ENCODE measurements around the gene NOXO1. TPM values are rescaled to one million over a fixed set of nuclear protein-coding genes. Genes with fewer than 3 reads are reported as not detected.
A peak's percentile ranks its signal among the peaks of the same experiment; 100 is the strongest.

The NOXO1 gene
- total RNA-seq, 1 donor from 2014 or later, result 1.2 TPM

DNA sequence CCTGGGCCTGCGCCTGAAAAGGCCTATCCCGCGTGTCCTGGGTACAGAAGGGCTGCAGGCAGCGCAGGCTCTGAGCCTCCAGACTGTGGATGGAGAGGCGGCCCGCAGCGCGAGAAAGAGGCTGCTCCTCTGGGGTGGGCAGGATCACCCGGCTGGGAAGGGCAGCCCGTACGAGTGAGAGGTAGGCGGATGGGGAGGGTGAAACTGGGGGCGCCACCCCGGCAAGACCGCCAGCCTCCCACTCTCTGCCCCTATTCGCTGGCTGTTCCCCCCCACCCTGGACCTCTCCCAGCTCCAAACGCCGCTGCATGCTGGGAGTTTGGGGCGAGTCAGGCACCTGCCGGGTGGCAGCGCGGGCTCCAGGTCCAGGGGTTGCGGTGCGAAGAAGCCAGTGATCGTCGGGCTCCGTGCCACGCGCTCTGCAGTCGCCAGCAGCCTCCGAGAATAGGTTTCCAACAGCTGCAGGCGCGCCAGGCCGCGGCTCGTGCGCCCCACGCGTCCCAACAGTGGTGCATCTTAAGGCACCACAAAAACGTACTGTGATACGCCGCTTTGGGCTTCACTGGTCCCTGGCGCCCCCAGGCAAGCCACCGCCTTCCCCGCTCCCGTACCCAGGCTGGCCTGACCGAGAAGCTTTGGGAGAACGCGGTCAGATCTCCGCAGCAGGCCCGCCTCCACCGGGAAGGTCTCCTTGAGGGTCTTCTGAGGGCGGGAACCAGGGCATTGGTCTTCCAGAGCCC is 1.1 kb downstream of the NOXO1 start:
- FAIRE-seq (no peak), DNase-seq (ENCODE audit: low spot score in 2 of 2) (no peak)

DNA sequence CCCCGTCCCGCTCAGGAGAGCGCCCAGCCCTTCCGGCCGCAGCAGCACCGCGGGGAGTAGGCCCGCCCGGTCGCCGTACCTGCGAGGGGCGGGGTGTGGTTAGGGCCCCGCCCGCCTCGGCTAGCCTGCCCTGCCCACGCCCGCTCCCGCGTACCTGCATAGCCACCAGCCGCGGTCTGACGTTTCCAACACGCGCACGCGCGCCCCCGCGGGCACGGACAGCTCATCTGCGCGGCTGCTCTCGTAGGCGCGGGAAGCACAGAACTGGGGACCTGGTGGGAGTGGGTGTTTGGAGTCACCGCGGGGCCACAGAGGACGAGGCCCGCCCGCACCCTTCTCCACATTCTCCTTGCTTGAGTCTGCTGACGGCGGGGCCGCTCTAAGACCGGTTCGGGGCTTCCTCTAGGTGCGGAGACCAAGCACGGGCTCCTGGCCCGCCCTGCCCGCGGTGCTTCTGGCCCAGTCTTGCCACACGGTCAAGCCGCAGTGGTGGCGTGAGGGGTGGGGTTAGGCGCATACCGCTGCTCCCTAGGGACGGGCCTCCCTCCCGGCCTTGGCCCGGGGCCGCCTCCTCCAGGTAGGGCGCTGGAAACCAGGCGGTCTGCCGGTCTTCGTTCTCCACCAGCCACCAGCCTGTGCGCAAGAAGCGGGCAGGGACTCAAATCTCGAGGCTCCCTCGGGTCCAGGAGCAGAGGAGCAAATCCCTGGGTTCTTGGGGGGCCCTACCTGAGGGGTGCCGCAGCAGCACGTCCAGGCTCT is 1.8 kb downstream of the NOXO1 start:
- DNase-seq (ENCODE audit: low spot score in 2 of 2) (no peak), FAIRE-seq (no peak)

DNA sequence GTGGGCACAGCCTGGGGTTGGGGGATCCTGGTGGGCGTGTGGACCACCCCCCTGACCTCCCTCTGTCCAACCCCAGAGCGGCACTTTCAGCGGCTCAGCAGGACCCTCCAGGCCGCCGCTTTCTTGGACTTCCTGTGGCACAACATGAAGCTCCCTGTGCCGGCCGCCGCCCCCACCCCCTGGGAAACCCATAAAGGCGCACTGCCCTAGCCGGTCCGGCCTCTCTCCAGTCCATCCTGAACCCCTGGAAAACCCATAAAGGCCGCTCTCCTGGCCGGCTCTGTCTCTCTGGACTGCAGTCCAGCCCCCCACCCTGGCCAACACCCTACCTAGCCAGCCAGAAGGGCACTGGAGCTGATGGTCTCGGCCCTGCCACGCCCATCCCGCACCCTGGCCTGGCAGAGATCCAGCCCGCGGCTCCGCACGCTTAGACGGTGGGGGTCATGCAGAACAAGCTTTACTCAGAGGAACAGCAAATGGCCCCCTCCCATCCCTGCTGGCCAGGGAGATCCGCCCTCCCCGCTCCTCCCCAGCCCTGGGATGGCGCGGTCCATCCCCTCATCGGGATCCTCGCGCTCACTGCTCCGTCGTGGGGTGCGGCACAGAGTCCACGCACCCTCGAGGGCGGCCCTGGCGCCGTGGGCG is 2.7 kb downstream of the NOXO1 start:
- no peak for FAIRE-seq
- DNase-seq (ENCODE audit: low spot score in 2 of 2), result no peak

DNA sequence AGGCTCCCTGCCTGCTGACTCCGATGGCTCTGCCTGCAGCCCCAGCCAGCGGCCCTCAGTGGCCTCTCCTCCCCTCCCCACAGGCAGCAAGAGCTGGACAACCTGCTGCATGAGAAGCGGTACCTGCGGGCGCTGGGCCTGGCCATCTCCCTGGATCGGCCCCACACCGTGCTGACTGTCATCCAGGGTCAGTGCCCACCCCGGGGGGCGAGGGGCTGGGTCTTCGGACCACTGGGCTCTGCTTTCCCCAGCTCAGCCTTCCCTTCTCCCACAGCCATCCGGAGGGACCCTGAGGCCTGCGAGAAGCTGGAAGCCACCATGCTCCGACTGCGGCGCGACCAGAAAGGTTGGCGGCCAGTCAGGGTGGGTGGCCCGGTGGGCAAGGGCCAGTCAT is 3.4 kb downstream of the NOXO1 start:
- FAIRE-seq, result no peak
- no peak for DNase-seq (ENCODE audit: low spot score in 2 of 2)

DNA sequence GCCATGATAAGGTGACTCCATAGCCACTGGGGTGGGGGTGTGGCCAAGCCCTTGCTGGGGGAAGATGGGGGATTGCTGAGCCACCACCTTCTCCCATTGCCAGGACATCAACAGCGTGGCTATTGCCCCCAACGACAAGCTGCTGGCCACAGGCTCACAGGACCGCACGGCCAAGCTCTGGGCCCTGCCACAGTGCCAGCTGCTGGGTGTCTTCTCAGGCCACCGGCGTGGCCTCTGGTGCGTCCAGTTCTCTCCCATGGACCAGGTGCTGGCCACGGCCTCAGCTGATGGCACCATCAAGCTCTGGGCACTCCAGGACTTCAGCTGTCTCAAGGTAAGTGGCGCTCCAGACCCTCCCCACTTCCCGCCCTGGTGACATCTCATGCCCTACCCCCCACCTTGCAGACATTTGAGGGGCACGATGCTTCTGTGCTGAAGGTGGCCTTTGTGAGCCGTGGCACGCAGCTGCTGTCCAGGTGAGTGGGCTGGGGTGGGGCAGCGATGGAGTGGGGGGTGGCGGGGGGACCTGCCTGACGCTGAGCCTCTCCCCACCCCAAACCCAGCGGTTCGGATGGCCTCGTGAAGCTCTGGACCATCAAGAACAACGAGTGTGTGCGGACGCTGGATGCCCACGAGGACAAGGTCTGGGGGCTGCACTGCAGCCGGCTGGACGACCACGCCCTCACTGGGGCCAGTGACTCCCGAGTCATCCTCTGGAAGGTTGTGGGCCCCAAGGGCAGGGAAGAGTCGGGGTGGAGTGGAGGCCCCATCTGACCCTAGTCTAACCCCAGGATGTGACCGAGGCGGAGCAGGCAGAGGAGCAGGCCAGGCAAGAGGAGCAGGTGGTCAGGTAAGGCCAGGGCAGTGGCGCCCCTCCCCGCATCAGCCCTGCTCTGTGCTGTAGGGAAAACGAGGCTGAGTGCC is 4.1 kb downstream of the NOXO1 start:
- no peak for FAIRE-seq
- DNase-seq (ENCODE audit: low spot score in 2 of 2), result no peak

DNA sequence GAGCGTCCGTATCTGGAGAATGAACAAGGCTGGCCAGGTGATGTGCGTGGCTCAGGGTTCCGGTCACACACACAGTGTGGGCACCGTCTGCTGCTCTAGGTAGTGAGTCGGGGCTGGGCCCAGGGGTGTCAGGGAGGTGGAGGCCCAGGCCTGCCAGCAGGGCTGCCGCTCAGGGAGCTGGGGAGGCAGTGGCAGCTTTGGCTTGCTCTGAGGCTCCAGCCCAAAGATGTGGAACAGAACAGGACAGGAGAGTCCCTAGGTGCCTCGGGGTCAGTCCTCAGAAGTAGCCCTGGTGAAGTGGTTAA is 5.1 kb downstream of the NOXO1 start:
- FAIRE-seq (no peak), DNase-seq (ENCODE audit: low spot score in 2 of 2) (no peak)

DNA sequence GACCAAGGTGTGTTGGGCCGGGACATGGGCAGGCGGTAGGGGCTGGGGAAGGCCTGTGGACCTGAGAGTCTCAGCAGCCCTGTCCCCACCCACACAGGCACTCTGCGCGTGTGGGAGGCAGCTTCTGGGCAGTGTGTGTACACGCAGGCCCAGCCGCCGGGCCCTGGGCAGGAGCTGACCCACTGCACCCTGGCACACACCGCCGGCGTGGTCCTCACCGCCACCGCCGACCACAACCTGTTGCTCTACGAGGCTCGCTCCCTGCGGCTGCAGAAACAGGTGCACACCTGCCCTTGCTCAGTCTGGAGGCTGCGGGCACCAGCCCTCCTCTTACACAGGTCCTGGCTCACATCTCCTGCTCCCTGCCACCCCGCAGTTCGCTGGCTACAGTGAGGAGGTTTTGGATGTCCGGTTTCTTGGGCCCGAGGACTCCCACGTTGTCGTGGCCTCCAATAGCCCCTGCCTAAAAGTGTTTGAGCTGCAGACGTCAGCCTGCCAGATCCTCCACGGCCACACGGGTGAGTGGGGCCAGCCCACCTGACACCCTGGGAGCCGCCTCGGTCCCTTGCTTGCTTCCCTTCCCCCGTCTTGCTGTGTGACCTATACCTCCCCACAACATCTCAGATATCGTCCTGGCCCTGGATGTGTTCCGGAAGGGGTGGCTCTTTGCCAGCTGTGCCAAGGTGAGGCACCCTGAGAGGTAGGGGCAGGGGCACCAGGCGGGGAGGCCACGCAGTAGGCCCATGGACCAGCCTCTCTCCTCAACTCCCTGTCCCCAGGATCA is 5.6 kb downstream of the NOXO1 start:
- no peak for FAIRE-seq
- DNase-seq (ENCODE audit: low spot score in 2 of 2), result no peak

DNA sequence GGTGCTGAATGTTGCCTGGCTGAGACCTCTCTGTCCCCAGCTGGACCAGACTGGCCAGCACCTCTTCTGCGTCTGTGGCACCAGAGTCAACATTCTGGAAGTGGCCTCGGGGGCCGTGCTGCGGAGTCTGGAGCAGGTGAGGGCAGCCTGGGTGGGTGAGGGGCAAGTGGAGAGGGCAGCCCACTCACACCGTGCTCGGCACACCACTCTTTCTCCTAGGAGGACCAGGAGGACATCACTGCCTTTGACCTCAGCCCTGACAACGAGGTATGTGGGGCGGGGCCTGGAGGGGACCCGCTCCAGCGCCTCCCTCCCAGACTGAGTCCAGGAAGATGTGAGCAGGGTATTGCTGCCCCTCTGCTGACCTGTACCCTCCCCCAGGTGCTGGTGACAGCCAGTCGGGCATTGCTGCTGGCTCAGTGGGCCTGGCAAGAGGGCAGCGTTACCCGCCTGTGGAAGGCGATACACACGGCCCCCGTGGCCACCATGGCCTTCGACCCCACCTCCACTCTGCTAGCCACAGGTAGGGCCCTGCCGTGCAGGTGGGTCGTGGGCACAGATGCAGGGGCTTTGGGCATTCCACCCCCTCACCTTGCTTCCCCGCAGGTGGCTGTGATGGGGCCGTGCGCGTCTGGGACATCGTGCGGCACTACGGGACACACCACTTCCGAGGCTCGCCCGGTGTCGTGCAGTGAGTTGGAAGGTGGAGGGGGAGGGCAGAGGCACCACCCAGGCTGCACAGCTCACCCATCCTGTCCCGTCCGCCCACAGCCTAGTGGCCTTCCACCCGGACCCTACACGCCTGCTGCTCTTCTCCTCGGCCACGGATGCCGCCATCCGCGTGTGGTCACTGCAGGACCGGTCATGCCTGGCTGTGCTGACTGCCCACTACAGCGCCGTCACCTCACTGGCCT is 6.9 kb downstream of the NOXO1 start:
- no peak for DNase-seq (ENCODE audit: low spot score in 2 of 2)
- FAIRE-seq, result no peak

DNA sequence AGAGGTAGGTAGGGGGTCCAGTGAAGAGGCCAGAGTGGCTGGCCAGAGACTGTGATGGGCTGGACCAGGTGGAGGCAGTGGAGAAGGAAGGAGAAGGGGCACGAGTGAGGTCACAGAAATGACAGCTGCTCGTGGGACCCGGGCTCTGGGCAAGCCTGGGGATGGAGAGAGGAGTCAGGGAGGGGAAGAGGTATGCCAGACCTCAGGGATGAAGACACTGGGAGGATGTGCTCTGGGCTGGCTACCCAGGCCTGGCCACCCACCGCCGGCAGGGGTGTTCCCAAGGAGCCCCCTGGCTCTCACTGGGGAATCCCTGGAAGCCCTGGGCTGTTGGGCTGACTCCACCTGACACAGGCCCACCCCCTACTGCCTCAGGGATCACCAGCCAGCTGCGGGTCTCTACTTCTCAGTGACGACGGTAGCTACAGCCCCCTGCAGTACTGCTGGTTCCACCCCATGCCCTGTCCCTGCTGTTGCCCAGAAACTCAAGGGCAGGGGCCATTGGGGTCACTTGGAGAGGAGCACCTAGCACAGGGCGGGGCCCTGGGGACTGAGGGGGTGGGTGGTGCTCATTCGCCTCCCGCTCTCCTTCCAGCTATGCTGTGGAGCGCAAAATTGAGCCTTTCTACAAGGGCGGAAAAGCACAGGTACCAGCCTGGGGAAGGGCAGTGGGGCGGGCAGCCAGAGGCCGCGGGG is 7.7 kb downstream of the NOXO1 start:
- DNase-seq (ENCODE audit: low spot score in 2 of 2) (no peak), FAIRE-seq (no peak)

DNA sequence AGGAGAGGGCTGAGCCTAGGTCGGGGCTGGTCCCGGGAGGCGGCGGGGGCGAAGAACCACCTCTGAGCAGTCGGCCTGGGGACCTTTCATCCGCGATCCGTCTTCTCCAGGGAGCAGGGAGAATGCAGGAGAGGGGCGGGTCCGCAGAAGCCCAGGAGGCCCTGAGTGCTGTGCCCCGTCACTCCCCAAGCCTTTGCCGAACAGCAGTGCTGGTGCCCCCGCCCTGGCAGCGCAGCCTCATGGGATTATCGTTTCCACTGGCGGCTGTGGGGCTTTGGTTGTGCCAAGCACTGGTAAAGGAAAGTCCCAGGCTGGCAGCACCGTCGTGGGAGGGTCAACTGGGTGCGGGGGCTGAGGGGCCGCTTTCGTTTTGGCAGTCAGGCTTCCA is 8.8 kb downstream of the NOXO1 start:
- no peak for DNase-seq (ENCODE audit: low spot score in 2 of 2)
- no peak for FAIRE-seq

DNA sequence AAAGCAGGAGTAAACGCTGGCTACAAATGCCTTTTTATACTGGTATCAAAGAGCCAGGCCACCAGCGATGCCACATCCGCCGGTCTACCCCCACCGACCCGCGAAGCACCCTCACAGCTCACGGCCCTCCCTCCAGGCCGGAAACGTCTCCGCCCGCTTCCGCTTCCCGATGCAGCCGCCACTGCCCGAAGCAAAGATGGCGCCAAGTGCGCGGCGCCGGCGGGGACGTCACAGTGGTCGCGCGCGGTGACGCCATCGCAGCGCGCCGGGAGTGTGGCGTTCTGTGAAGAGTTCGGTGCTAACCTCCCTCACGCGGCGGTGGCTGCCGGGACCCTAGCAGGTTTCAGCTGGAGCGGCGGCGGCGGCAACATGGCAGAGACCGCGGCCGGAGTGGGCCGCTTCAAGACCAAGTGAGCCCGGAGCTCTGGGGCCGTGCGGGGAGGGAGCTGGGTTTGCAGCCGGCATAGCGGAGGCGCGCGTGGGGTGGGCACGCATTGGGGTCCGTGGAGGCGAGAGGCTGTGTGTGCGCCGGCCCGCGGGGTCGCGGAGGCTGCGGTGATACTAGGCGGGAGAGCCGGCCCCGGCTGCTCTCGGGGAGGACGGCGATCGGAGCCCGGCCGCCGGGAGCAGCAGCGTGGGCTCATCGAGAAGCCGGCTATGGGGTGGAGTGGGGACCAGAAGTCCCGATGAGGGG is 9.3 kb downstream of the NOXO1 start, which contains the start of gene TBL3:
Gene TBL3, plus strand, starts transcription at position 258 of the 694 bp plus-strand sequence. Its CDS starts 112 bp downstream, at position 370.
- peak; percentile 98 to 99 for DNase-seq (ENCODE audit: low spot score in 2 of 2)
- no peak for FAIRE-seq

DNA sequence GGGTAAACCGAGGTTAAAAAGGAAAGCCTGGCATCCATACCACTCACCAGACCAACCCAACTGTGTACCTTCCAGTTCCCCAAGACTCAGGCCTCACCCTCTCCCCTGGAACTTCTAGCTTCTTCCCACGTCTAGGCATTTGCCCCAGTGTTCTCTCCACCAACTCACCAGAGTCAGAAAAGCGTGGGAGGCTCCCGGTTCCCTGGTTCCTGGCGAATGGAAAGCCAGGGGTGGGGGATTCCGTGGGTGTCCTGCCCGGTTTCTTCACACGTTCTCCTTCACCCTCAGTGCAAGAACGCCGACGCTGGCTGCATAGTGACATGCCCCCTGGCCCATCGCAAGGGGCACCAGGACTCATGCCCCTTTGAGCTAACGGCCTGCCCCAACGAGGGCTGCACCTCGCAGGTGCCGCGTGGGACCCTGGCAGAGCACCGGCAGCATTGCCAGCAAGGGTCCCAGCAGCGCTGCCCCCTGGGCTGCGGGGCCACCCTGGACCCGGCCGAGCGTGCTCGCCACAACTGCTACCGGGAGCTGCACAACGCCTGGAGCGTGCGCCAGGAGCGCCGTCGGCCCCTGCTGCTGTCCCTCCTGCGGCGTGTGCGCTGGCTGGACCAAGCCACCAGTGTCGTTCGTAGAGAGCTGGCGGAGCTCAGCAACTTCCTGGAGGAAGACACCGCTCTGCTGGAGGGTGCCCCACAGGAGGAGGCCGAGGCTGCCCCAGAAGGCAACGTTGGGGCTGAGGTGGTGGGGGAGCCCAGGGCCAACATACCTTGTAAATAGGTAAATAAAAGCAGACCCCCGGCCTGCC is 12.9 kb downstream of the NOXO1 start:
- no peak for FAIRE-seq
- DNase-seq (ENCODE audit: low spot score in 2 of 2), result no peak

DNA sequence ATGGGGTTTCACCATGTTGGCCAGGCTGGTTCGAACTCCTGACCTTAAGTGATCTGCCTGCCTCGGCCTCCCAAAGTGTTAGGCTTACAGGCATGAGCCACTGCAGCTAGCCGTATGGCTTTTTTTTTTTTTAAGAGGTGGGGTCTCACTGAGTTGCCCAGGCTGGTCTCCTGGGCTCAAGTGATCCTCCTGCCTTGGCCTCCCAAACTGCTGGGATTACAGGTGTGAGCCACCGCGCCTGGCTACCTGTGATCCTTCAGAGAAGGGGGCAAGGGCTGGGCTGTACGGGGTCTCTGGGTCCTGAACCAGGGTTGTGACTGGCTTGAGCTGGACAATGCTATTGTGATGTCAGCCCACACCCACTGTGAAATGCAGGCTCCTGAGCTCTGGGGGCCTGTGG is 14.8 kb downstream of the NOXO1 start, which contains the start of gene RNF151:
Gene RNF151, plus strand, starts transcription at position 397 of the 400 bp plus-strand sequence. CDS start 26 bp downstream, outside the sequence.
- DNase-seq (ENCODE audit: low spot score in 2 of 2) (no peak), FAIRE-seq (no peak)

DNA sequence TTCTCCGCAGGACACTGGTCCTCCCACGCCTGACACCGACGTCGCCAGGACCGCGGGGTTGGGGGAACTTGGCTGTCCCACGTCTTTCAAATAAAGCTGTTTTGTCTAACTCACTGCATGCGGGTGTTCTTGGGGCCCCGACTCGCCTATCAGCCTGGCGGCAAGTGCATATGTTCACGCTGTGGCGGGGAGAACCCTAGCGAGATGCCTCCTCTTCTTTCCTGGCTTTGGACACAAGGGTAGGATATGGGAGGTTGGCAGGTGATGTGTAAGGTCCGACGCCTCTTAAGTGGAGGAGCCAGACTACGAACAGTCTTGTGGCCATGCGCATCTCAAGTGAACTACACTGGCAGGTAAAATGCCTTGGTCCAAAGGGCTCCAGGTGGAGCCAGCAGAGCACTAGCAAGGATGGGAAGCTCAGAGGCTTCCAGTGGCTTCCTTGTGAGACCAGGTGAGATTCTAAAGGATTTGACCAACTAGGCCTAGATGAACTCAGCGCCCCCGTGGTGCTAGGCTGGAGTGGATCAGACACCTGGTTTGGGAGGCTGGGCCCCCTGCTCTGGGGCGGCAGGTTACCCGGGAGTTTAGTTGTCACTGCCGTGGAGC is 15.8 kb downstream of the NOXO1 start:
- FAIRE-seq (no peak), DNase-seq (ENCODE audit: low spot score in 2 of 2) (peak in 1 of 2 donors; percentile 28)

DNA sequence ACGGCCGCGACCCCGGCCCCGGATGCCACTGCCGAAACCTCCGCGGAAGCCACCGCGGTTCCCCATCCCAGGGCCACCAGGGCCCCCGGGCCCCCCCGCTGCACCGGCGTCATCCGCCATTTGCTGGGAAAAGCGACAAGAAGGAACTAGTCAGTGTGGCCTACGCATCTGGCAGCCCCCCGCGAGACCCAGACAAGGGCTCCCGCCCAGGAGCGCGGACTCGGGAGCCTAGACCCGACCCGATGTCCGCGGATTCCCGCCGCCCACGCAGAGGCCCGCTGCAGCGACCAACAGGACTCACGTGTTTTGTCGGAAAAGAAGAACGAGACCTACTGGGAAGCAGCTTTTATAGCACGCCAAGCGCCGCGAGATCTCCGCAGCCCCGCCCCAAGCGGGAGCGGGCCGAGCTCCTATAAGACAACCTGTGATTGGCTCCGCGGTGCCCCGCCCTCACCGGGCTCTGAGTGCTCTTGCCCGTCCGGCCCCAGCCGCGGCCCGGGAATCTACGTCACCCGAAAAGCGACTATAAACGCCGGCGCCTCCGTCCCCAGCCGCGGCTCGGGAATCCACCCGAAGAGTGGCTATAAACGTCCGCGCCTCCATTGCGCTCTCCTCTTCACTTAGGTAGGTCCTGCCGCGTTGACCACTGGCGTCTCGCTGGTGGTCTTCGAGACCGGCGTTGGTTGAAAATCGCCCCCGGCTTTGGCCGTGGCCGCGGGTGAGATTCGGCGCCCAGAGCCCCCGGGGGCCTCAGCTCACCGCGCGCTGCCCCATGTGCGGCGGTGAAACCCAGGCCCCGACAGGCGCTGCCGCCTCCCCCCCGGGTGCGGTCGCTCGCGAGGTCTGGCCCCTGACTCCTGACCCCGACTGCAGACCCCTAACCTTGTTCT is 16.5 kb downstream of the NOXO1 start, which contains the start of gene RPS2:
Gene RPS2, minus strand, starts transcription at position 321 of the 890 bp plus-strand sequence. Its CDS starts 201 bp downstream, at position 120.
- DNase-seq (ENCODE audit: low spot score in 2 of 2), result peak; percentile 100
- no peak for FAIRE-seq

Measured in frontal cortex (tissue), 4 donors.